HFF-Myc (cell line): ENCODE measurements around the gene RYK.
"Not testable (repeated sequence)": the region's sequence is repeated elsewhere in the genome, so short reads cannot be mapped to it uniquely, and the experiment has no call there.

Experiments
- DNase-seq: peaks from one replicate; pipeline ENCODE4 v3.0.0-alpha.2; 2011; ENCODE audit warnings: low read depth; ENCODE audit errors: extremely low read depth
- H3K4me3 ChIP-seq: replicated peaks from 2 replicates; pipeline ENCODE4 v1.5.1; 2011; ENCODE audit warnings: low read depth, mild to moderate bottlenecking, control low read depth, low read length
- TF ChIP-seq, protein P1 (sequence below): IDR thresholded peaks from 2 replicates; pipeline ENCODE4 v1.5.1; 2012; ENCODE audit warnings: mild to moderate bottlenecking, low read depth, low read length, control low read depth; ENCODE audit errors: missing control alignments

Gene RYK

GRCh38 chr3:134279466-134279865 lies 28.8 kb upstream of the RYK start:
- TF ChIP-seq, protein P1, sequence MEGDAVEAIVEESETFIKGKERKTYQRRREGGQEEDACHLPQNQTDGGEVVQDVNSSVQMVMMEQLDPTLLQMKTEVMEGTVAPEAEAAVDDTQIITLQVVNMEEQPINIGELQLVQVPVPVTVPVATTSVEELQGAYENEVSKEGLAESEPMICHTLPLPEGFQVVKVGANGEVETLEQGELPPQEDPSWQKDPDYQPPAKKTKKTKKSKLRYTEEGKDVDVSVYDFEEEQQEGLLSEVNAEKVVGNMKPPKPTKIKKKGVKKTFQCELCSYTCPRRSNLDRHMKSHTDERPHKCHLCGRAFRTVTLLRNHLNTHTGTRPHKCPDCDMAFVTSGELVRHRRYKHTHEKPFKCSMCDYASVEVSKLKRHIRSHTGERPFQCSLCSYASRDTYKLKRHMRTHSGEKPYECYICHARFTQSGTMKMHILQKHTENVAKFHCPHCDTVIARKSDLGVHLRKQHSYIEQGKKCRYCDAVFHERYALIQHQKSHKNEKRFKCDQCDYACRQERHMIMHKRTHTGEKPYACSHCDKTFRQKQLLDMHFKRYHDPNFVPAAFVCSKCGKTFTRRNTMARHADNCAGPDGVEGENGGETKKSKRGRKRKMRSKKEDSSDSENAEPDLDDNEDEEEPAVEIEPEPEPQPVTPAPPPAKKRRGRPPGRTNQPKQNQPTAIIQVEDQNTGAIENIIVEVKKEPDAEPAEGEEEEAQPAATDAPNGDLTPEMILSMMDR: no peak
- H3K4me3 ChIP-seq: no peak overlapping the region
- DNase-seq: no peak

GRCh38 chr3:134277066-134277660 lies 26.5 kb upstream of the RYK start:
- no peak overlapping the region for H3K4me3 ChIP-seq
- DNase-seq: no peak
- TF ChIP-seq, protein P1: no peak

DNA sequence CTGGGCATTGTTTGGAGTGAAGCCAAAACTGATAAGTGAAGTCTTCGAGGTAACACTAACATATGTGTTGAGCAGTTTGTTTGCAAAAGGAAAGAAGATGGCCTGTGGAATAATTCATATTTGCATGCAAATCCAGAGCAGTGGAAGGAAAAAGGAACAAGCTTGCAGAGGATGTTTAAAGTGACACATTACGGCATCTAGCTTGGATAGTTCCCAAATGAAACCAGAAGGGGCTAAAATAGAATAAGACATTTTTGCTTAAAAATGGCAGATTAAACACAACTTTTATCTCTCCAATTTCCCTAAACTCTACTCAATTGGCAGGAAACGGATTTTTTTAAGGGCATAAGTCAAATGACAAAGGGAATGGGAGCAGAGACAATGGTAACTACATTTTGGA lies 25.4 kb upstream of the RYK start:
- no peak for DNase-seq
- no peak overlapping the region for H3K4me3 ChIP-seq
- TF ChIP-seq, protein P1: no peak

GRCh38 chr3:134275110-134275509 lies 24.5 kb upstream of the RYK start:
- not testable (repeated sequence) for H3K4me3 ChIP-seq, DNase-seq

DNA sequence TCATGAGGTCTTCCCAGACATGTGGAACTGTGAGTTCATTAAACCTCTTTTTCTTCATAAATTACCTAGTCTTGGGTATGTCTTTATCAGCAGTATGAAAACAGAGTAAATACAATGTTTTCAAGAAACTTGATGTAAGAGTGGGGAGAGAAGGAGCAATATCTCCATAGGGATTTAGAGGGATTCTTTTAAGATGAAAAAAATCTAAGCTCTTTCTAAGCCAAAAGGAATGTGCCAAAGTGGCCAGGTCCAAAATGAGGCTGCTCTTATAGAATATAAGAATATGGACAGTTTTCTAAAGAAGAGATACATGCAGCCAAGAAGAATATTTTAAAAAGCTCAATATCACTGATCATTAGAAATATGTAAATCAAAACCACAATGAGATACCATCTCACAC lies 23.9 kb upstream of the RYK start:
- DNase-seq: no peak
- H3K4me3 ChIP-seq: no peak overlapping the region
- TF ChIP-seq, protein P1: no peak

GRCh38 chr3:134267996-134268395 lies 17.3 kb upstream of the RYK start:
- DNase-seq: no peak
- no peak overlapping the region for H3K4me3 ChIP-seq
- TF ChIP-seq, protein P1: no peak

GRCh38 chr3:134260987-134261386 lies 10.3 kb upstream of the RYK start:
- no peak for DNase-seq
- TF ChIP-seq, protein P1: no peak
- no peak overlapping the region for H3K4me3 ChIP-seq
